Activated T-cell treated with anti-CD3 and anti-CD28 coated beads for 4 hours (primary cell): ENCODE data around the gene TRIM5.

Source experiments
- DNase-seq: peaks from one replicate; pipeline ENCODE4 v3.0.0-alpha.2; 2020

The TRIM5 gene

DNA sequence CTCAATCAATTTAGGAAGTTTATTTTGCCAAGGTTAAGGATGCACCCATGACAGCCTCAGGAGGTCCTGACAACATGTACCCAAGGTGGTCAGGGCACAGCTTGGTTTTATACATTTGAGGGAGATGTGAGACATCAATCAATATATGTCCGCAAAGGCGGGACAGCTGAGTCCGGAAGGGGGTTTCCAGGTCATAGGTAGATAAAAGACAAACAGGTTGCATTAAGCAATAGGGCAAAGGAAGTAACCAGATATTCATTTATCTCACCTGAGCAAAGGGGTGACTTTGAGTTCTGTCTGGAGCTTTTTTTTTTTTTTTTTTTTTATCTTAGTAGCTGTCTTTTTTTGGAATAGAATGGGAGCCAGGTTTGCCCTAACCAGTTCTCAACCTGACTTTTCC, 62.1 kb downstream of the TRIM5 start:
- DNase-seq = no peak

GRCh38 chr11:5621580-5621979, 63.3 kb downstream of the TRIM5 start:
- DNase-seq = no peak

GRCh38 chr11:5620651-5621521, 64.0 kb downstream of the TRIM5 start:
- DNase-seq = no peak

- no peak for DNase-seq
These were observed 66.1 kb downstream of the TRIM5 start for GRCh38 chr11:5618807-5619206.
